WTC11 (cell line): Measurements from ENCODE around the gene PIMREG. TPM values are rescaled to one million over a fixed set of nuclear protein-coding genes. Genes with fewer than 3 reads are reported as not detected.

ENCODE experiments used
- ATAC-seq: fragments of 200-7000 bp; cut with Tn5 transposase; 2 replicates; pipeline ENCODE4 v1.10.0; 2021; ENCODE audit warnings: mild to moderate bottlenecking, moderate library complexity
- CTCF ChIA-PET: fragments of 300-600 bp; sonication (Branson Sonifier 250); formaldehyde crosslinking; loops from one replicate; lab custom pipeline; 2021; ENCODE audit warnings: antibody characterized with exemption; lab: Charles Lee
- POLR2A ChIA-PET: fragments of 350-600 bp; sonication (Branson Sonifier 250); formaldehyde crosslinking; loops from one replicate; lab custom pipeline; 2021; ENCODE audit warnings: antibody characterized with exemption; lab: Charles Lee
- DNase-seq: peaks from one replicate; pipeline ENCODE4 v3.0.0; 2021; ENCODE audit warnings: low spot score
- H3K27ac Mint-ChIP-seq: 2 replicates; pipeline ENCODE4 v1.8.0; 2021; ENCODE audit warnings: mixed read lengths
- H3K27me3 Mint-ChIP-seq: 2 replicates; pipeline ENCODE4 v1.8.0; 2021; ENCODE audit warnings: low read depth, mild to moderate bottlenecking, moderate library complexity, mixed read lengths
- H3K36me3 Mint-ChIP-seq: 2 replicates; pipeline ENCODE4 v1.8.0; 2021; ENCODE audit warnings: mixed read lengths
- H3K4me1 Mint-ChIP-seq: 2 replicates; pipeline ENCODE4 v1.8.0; 2022; ENCODE audit warnings: mixed read lengths
- H3K4me3 Mint-ChIP-seq: 2 replicates; pipeline ENCODE4 v1.8.0; 2021; ENCODE audit warnings: mild to moderate bottlenecking, moderate library complexity, mixed read lengths
- H3K9me3 Mint-ChIP-seq: 2 replicates; pipeline ENCODE4 v1.8.0; 2021; ENCODE audit warnings: mixed read lengths
- ATF1 ChIP-seq: sonication (generic); formaldehyde crosslinking; IDR thresholded peaks from 2 replicates; pipeline ENCODE4 v1.8.1; 2023; ENCODE audit warnings: mild to moderate bottlenecking, moderate library complexity, missing genetic modification reagents
- CREB1 ChIP-seq: sonication (generic); formaldehyde crosslinking; IDR thresholded peaks from 2 replicates; pipeline ENCODE4 v1.8.0; 2023; ENCODE audit warnings: mild to moderate bottlenecking, missing genetic modification reagents
- E2F4 ChIP-seq: sonication (generic); formaldehyde crosslinking; IDR thresholded peaks from 2 replicates; pipeline ENCODE4 v1.8.1; 2022; ENCODE audit warnings: low read depth, mild to moderate bottlenecking, moderate library complexity, missing genetic modification reagents, borderline replicate concordance
- ELF4 ChIP-seq: sonication (generic); formaldehyde crosslinking; IDR thresholded peaks from 2 replicates; pipeline ENCODE4 v1.8.1; 2022; ENCODE audit warnings: low read depth, mild to moderate bottlenecking, moderate library complexity, missing genetic modification reagents
- ERG ChIP-seq: fragments of 250-450 bp; sonication (Bioruptor Pico); IDR thresholded peaks from 2 replicates; pipeline ENCODE4 v1.8.0; 2021; ENCODE audit warnings: mild to moderate bottlenecking
- ETV6 ChIP-seq: sonication (generic); formaldehyde crosslinking; IDR thresholded peaks from 2 replicates; pipeline ENCODE4 v1.8.1; 2022; ENCODE audit warnings: mild to moderate bottlenecking, missing genetic modification reagents
- JAZF1 ChIP-seq: fragments of 250-450 bp; sonication (Bioruptor Pico); IDR thresholded peaks from 2 replicates; pipeline ENCODE4 v1.9.0; 2021; ENCODE audit warnings: moderate library complexity, mild to moderate bottlenecking, inconsistent platforms
- MXD4 ChIP-seq: fragments of 250-450 bp; sonication (Bioruptor Pico); IDR thresholded peaks from 2 replicates; pipeline ENCODE4 v1.8.0; 2021; ENCODE audit warnings: mild to moderate bottlenecking, moderate library complexity, borderline replicate concordance
- NR2C2 ChIP-seq: sonication (generic); formaldehyde crosslinking; IDR thresholded peaks from 2 replicates; pipeline ENCODE4 v1.8.0; 2022; ENCODE audit warnings: mild to moderate bottlenecking, missing genetic modification reagents
- OVOL2 ChIP-seq: fragments of 250-450 bp; sonication (Bioruptor Pico); IDR thresholded peaks from 2 replicates; pipeline ENCODE4 v1.9.0; 2021; ENCODE audit warnings: mild to moderate bottlenecking, borderline replicate concordance
- PRDM15 ChIP-seq: sonication (generic); formaldehyde crosslinking; IDR thresholded peaks from 2 replicates; pipeline ENCODE4 v1.8.0; 2022; ENCODE audit warnings: missing genetic modification reagents
- PRRX2 ChIP-seq: fragments of 250-450 bp; sonication (Bioruptor Pico); IDR thresholded peaks from 2 replicates; pipeline ENCODE4 v1.8.0; 2021; ENCODE audit warnings: mild to moderate bottlenecking
- STAT6 ChIP-seq: sonication (generic); formaldehyde crosslinking; conservative IDR thresholded peaks from 2 replicates; pipeline ENCODE4 v1.8.1; 2023; ENCODE audit warnings: mild to moderate bottlenecking, low read depth, missing genetic modification reagents, moderate library complexity
- TEAD1 ChIP-seq: sonication (generic); formaldehyde crosslinking; IDR thresholded peaks from 2 replicates; pipeline ENCODE4 v1.8.0; 2022; ENCODE audit warnings: mild to moderate bottlenecking, missing genetic modification reagents
- TEAD4 ChIP-seq: sonication (generic); formaldehyde crosslinking; IDR thresholded peaks from 2 replicates; pipeline ENCODE4 v1.8.0; 2022; ENCODE audit warnings: mild to moderate bottlenecking, missing genetic modification reagents
- total RNA-seq: library from RNA; stranded (reverse); gene quantifications from 3 replicates; pipeline ENCODE4 v1.2.3, GENCODE V29; 2021
- TF ChIP-seq, protein P1 (sequence below): sonication (generic); formaldehyde crosslinking; IDR thresholded peaks from 2 replicates; pipeline ENCODE4 v1.8.1; 2022; ENCODE audit warnings: missing genetic modification reagents, borderline replicate concordance

The PIMREG gene
- total RNA-seq, 1 experiment from 2014 or later, result 92.2 TPM

DNA sequence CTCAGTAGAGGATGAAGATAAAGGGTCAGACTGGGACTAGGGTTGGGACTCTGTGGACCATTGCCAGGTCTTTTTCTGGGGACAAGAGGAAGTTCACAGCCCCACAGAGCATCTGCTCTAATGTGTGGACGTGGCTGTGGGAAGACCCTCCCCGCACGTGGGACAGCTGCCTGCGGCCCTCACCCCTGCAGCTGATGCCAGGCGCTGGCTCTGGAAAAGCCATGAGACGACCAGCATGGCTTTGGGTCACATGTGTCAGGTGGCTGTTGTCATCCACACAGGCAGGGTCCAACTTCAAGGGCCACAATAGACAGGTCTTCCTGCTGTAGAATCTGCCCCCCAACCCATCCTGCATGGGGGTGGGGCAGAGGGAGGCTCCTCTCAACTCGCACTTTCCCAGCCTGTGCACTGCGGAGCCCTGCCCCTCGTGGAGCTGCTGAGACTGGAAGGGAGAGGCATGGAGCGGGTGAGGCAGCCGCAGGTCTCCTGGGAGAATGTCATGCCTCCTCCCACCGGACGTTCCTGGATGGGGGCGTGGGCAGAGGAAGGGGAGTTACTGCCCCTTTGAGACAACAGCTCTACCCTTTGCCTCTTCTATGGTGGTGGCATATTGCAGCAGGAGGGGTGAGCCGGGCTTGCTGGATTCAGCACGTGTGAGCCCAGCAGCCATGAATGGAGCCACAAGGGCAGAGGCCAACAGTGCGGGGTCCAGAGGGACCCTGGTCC, 53.4 kb downstream of the PIMREG start (continued):
- TF ChIP-seq STAT6 (no peak), OVOL2 (CRISPR knock-in tag) (no peak), PRDM15 (CRISPR knock-in tag) (no peak), PRRX2 (no peak), JAZF1 (CRISPR knock-in tag) (no peak), ERG (CRISPR knock-in tag) (no peak), TEAD1 (CRISPR knock-in tag) (no peak), ELF4 (CRISPR knock-in tag) (no peak), NR2C2 (no peak)
- TF ChIP-seq, protein P1, sequence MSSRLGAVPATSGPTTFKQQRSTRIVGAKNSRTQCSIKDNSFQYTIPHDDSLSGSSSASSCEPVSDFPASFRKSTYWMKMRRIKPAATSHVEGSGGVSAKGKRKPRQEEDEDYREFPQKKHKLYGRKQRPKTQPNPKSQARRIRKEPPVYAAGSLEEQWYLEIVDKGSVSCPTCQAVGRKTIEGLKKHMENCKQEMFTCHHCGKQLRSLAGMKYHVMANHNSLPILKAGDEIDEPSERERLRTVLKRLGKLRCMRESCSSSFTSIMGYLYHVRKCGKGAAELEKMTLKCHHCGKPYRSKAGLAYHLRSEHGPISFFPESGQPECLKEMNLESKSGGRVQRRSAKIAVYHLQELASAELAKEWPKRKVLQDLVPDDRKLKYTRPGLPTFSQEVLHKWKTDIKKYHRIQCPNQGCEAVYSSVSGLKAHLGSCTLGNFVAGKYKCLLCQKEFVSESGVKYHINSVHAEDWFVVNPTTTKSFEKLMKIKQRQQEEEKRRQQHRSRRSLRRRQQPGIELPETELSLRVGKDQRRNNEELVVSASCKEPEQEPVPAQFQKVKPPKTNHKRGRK (CRISPR knock-in tag), result no peak

DNA sequence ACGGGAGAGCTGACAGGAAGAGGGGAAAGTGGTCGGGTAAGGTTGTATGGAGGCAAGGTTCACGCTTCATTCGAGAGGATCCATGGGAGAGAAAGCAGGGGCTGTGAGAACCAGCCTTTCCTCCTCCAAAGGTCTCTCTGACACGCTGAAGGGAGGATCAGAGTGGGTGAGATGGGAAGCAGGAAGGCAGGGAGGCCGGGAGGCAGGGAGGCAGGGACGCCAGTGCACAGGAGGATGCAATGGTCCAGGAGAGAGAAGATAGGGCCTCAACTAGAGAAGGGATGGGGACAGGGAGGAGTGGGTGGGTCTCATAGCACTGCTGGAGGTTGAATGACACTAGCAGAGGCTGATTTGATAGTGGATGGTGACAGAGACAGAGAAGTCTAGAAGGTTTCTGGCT, 54.1 kb downstream of the PIMREG start:
- CTCF ChIA-PET, result interaction anchor here (0.5 to 3.6 kb wide), 2 partner anchors 26 to 814 kb away, joined by 3 to 30 read pairs; no protein-coding TSS in a partner anchor
- Mint-ChIP-seq H3K4me1 (peaks cover 54% of the 10 kb centered on the region), H3K36me3 (0 out of 2 replicates have a peak, but pooled peaks cover 2% of the 10 kb centered on the region), H3K27ac (no peak overlapping the region), H3K27me3 (peaks cover 6% of the 10 kb centered on the region)
- POLR2A ChIA-PET, result no interaction called here
- no peak for DNase-seq
- no peak for ATAC-seq
- TF ChIP-seq CREB1 (CRISPR knock-in tag) (no peak), E2F4 (CRISPR knock-in tag) (no peak), ETV6 (no peak), ATF1 (no peak), TEAD4 (no peak), MXD4 (CRISPR knock-in tag) (no peak)
- TF ChIP-seq, all 79 proteins: peak for 0
- Mint-ChIP-seq H3K9me3 (no peaks in the 10 kb centered on the region), H3K4me3 (no peak overlapping the region)
